DND-41 (cell line): ENCODE results near the gene PITPNM3.

Source experiments
- ATAC-seq: fragments of 200-7000 bp; cut with Tn5 transposase; 3 replicates; pipeline ENCODE4 v1.9.1; 2021; ENCODE audit warnings: low read depth; ENCODE audit not compliant: insufficient read depth
- DNase-seq: peaks from one replicate; pipeline ENCODE4 v3.0.0-alpha.2; 2020
- H2AFZ ChIP-seq: 2 replicates; pipeline ENCODE4 v1.6.0; 2012; ENCODE audit warnings: low read depth, low read length
- H3K27ac ChIP-seq: 2 replicates; pipeline ENCODE4 v1.5.1; 2012; ENCODE audit warnings: low read length, inconsistent platforms
- H3K27me3 ChIP-seq: fragments of 200-600 bp; sonication (generic); 2 replicates; pipeline ENCODE4 v1.6.0; 2012; ENCODE audit warnings: low read length, mild to moderate bottlenecking, inconsistent platforms; ENCODE audit not compliant: insufficient read depth, poor library complexity
- H3K36me3 ChIP-seq: 2 replicates; pipeline ENCODE4 v1.5.1; 2012; ENCODE audit warnings: low read length, inconsistent platforms; ENCODE audit not compliant: insufficient read depth
- H3K4me1 ChIP-seq: 2 replicates; pipeline ENCODE4 v1.5.1; 2012; ENCODE audit warnings: mild to moderate bottlenecking, low read length; ENCODE audit not compliant: insufficient read depth
- H3K4me2 ChIP-seq: 2 replicates; pipeline ENCODE4 v1.6.0; 2012; ENCODE audit warnings: mild to moderate bottlenecking, moderate library complexity, low read length, inconsistent platforms; ENCODE audit not compliant: insufficient read depth
- H3K4me3 ChIP-seq, 2 experiments: fragments of 200-600 bp in 1 of 2; shearing (Covaris generic) in 1 of 2; 2 replicates each; pipeline ENCODE4 v1.5.1; 2012 to 2016; ENCODE audit warnings: inconsistent platforms in 2 of 2, low read length in 2 of 2, mild to moderate bottlenecking in 2 of 2, low read depth in 1 of 2, moderate library complexity in 1 of 2
- H3K79me2 ChIP-seq: 2 replicates; pipeline ENCODE4 v1.6.0; 2012; ENCODE audit warnings: low read length, inconsistent platforms; ENCODE audit not compliant: insufficient read depth
- H3K9ac ChIP-seq: 2 replicates; pipeline ENCODE4 v1.6.0; 2012; ENCODE audit warnings: low read depth, mild to moderate bottlenecking, inconsistent platforms, low read length, moderate library complexity
- H3K9me3 ChIP-seq: 2 replicates; pipeline ENCODE4 v1.5.1; 2012; ENCODE audit warnings: low read length, moderate library complexity, mild to moderate bottlenecking, inconsistent platforms; ENCODE audit not compliant: insufficient read depth, severe bottlenecking
- H4K20me1 ChIP-seq: 2 replicates; pipeline ENCODE4 v1.6.0; 2012; ENCODE audit warnings: low read length; ENCODE audit not compliant: insufficient read depth
- CTCF ChIP-seq: IDR thresholded peaks from 2 replicates; pipeline ENCODE4 v1.5.1; 2012; ENCODE audit warnings: borderline replicate concordance, low read length, moderate library complexity, mild to moderate bottlenecking; ENCODE audit not compliant: poor library complexity, severe bottlenecking; ENCODE audit errors: extremely low read depth
- EZH2 ChIP-seq: IDR thresholded peaks from 3 replicates; pipeline ENCODE4 v1.6.1; 2012; ENCODE audit warnings: borderline replicate concordance, low read depth, mild to moderate bottlenecking, moderate library complexity, low read length, inconsistent platforms; ENCODE audit not compliant: severe bottlenecking

The PITPNM3 gene

GRCh38 chr17:6491071-6491700 lies 65.2 kb downstream of the PITPNM3 start:
- H3K9me3 ChIP-seq: no peaks in the 10 kb centered on the region
- H4K20me1 ChIP-seq: peaks cover 5% of the 10 kb centered on the region
- no peak overlapping the region for H3K4me2 ChIP-seq
- H3K4me3 ChIP-seq: no peak overlapping the region
- H3K27ac ChIP-seq: no peak overlapping the region
- H3K36me3 ChIP-seq: no peaks in the 10 kb centered on the region
- TF ChIP-seq CTCF (no peak), EZH2 (no peak)
- peaks cover 10% of the 10 kb centered on the region for H3K27me3 ChIP-seq
- no peaks in the 10 kb centered on the region for H3K4me1 ChIP-seq
- no peak overlapping the region for H2AFZ ChIP-seq
- ATAC-seq (no peak), DNase-seq (no peak)
- no peak overlapping the region for H3K9ac ChIP-seq
- no peaks in the 10 kb centered on the region for H3K79me2 ChIP-seq

- Histone ChIP-seq H3K4me3 (no peak overlapping the region), H3K36me3 (no peaks in the 10 kb centered on the region), H3K79me2 (no peaks in the 10 kb centered on the region), H2AFZ (no peak overlapping the region), H3K27ac (no peak overlapping the region), H3K9me3 (no peaks in the 10 kb centered on the region), H3K4me2 (no peak overlapping the region), H3K9ac (no peak overlapping the region), H3K4me1 (no peaks in the 10 kb centered on the region), H3K27me3 (no peaks in the 10 kb centered on the region), H4K20me1 (peaks cover 5% of the 10 kb centered on the region)
- no peak for ATAC-seq
- no peak for TF ChIP-seq EZH2
- no peak for TF ChIP-seq CTCF
- DNase-seq: no peak
These were observed 67.3 kb downstream of the PITPNM3 start for GRCh38 chr17:6489016-6489550.

- no peak overlapping the region for H3K9ac ChIP-seq
- no peaks in the 10 kb centered on the region for H3K79me2 ChIP-seq
- no peak overlapping the region for H3K27ac ChIP-seq
- no peaks in the 10 kb centered on the region for H3K9me3 ChIP-seq
- H3K4me3 ChIP-seq: no peak overlapping the region
- H2AFZ ChIP-seq: no peak overlapping the region
- H3K4me2 ChIP-seq: no peak overlapping the region
- DNase-seq (no peak), ATAC-seq (no peak)
- no peaks in the 10 kb centered on the region for H3K36me3 ChIP-seq
- H4K20me1 ChIP-seq: peaks cover 5% of the 10 kb centered on the region
- H3K27me3 ChIP-seq: no peaks in the 10 kb centered on the region
- TF ChIP-seq EZH2 (no peak), CTCF (no peak)
- no peaks in the 10 kb centered on the region for H3K4me1 ChIP-seq
These were observed 68.3 kb downstream of the PITPNM3 start for GRCh38 chr17:6488008-6488539.
